ENCODE results near the gene CIDEB.

DNA sequence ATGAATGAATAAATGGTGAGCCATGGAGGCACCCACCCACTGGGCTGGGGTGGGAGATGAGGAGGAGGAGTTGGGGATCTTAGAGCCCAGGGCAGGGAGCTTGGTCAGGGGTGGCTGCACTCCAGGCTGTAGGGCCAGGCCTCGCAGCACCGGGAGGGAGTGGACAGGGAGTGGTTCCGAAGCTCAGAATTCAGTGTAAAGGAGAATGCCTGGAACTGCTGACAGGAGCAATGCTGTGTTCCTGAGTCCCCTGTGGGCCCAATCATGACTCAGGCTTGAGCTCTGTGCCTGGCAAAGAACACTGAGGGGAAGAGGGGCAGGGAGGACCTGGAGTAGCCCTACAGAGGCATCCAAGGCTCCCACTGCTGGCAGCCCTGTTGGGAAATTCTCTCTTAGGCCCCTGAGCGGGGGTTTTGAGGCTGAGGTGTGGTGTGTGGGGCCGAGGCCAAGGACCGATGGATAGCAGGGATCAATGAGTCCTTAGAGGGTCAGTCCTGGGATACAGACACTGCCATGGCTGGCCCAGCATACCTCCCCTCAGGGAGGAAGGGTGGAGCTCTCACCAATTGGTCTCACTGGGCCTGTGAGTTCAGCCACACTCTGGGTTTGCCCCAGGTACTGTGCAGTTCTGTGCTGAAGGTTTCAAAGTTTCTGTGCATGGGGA lies 26.8 kb downstream of the CIDEB start:
- TF ChIP-seq POLR2A (IDR thresholded peaks at IDR 0.05; ENCODE audit: low read depth, low read length) = no peak
- no peak for TF ChIP-seq POLR2AphosphoS5 (IDR thresholded peaks at IDR 0.05; ENCODE audit: low read depth, low read length)
- TF ChIP-seq TAF1 (IDR thresholded peaks at IDR 0.05; ENCODE audit: low read depth, low read length) = no peak
- no peak for TF ChIP-seq SPI1 (IDR thresholded peaks at IDR 0.05; ENCODE audit: low read depth, low read length)
- no peak for TF ChIP-seq PAX5 (IDR thresholded peaks at IDR 0.05; ENCODE audit: insufficient read depth, low read length, severe bottlenecking)
